GM06990 (cell line): Measurements from ENCODE around the gene VCAN.

Source experiments
- DNase-seq: peaks from one replicate; pipeline ENCODE4 v3.0.0-alpha.2; 2011; ENCODE audit not compliant: insufficient read length; ENCODE audit errors: extremely low read depth
- H3K27me3 ChIP-seq: replicated peaks from 2 replicates; pipeline ENCODE4 v1.6.0; 2011; ENCODE audit warnings: low read length; ENCODE audit not compliant: control insufficient read depth, insufficient read depth
- H3K36me3 ChIP-seq: 2 replicates; pipeline ENCODE4 v1.5.1; 2011; ENCODE audit warnings: low read length; ENCODE audit not compliant: control insufficient read depth, insufficient read depth
- H3K4me3 ChIP-seq: replicated peaks from 2 replicates; pipeline ENCODE4 v1.5.1; 2011; ENCODE audit warnings: low read depth, mild to moderate bottlenecking, control low read depth, low read length
- TF ChIP-seq, protein P1 (sequence below): IDR thresholded peaks from 2 replicates; pipeline ENCODE4 v1.5.1; 2011; ENCODE audit warnings: low read length, control low read depth, mild to moderate bottlenecking, inconsistent platforms; ENCODE audit not compliant: insufficient read depth, poor library complexity, severe bottlenecking

The VCAN gene

DNA sequence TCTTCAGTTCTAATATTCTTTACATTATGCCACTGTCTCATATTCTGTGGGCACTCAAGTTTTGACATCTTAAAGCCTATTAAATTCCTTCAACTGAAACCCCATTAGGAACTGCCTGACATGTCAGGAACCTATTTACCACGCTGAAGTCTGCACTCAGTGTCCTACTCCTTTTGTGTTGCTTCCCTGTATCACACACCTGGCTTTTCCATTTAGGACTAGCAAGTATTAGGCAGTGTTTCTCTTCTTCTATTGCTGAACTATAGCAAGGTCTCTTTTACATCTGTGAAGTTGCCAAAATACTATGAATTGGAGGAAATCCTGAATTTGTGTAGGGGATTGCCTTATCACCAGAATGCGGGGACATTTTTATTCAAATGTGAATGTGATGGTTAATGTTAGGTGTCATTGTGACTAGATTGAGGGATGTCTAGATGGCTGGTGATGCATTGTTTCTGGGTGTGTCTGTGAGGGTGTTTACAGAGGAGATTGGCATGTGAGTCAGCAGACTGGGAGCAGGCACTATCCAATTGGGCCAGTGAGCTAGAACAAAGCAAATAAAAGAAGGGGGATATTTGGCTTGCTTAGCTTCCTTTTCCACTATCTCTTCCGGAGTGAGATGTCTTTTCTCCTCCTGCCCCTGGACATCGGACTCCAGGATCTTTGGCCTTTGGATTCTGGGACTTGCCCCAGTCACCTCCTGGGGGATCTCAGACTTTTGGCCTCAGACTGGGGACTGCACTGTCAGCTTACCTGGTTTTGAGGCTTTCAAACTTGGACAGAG, 21.2 kb upstream of the VCAN start:
- Histone ChIP-seq H3K36me3 (no peaks in the 10 kb centered on the region), H3K27me3 (no peaks in the 10 kb centered on the region), H3K4me3 (no peak overlapping the region)
- DNase-seq: no peak
- TF ChIP-seq, protein P1, sequence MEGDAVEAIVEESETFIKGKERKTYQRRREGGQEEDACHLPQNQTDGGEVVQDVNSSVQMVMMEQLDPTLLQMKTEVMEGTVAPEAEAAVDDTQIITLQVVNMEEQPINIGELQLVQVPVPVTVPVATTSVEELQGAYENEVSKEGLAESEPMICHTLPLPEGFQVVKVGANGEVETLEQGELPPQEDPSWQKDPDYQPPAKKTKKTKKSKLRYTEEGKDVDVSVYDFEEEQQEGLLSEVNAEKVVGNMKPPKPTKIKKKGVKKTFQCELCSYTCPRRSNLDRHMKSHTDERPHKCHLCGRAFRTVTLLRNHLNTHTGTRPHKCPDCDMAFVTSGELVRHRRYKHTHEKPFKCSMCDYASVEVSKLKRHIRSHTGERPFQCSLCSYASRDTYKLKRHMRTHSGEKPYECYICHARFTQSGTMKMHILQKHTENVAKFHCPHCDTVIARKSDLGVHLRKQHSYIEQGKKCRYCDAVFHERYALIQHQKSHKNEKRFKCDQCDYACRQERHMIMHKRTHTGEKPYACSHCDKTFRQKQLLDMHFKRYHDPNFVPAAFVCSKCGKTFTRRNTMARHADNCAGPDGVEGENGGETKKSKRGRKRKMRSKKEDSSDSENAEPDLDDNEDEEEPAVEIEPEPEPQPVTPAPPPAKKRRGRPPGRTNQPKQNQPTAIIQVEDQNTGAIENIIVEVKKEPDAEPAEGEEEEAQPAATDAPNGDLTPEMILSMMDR: no peak

- Histone ChIP-seq H3K4me3 (no peak overlapping the region), H3K36me3 (no peaks in the 10 kb centered on the region), H3K27me3 (no peaks in the 10 kb centered on the region)
- TF ChIP-seq, protein P1: no peak
- no peak for DNase-seq
These were observed 20.6 kb upstream of the VCAN start for GRCh38 chr5:83450967-83451248.

GRCh38 chr5:83451955-83452354, 19.6 kb upstream of the VCAN start:
- TF ChIP-seq, protein P1: no peak
- no peaks in the 10 kb centered on the region for H3K36me3 ChIP-seq
- H3K4me3 ChIP-seq: no peak overlapping the region
- no peaks in the 10 kb centered on the region for H3K27me3 ChIP-seq
- no peak for DNase-seq

- no peak overlapping the region for H3K4me3 ChIP-seq
- H3K27me3 ChIP-seq: no peaks in the 10 kb centered on the region
- TF ChIP-seq, protein P1: no peak
- H3K36me3 ChIP-seq: no peaks in the 10 kb centered on the region
- DNase-seq: no peak
These were observed 17.6 kb upstream of the VCAN start for GRCh38 chr5:83453937-83454336.

DNA sequence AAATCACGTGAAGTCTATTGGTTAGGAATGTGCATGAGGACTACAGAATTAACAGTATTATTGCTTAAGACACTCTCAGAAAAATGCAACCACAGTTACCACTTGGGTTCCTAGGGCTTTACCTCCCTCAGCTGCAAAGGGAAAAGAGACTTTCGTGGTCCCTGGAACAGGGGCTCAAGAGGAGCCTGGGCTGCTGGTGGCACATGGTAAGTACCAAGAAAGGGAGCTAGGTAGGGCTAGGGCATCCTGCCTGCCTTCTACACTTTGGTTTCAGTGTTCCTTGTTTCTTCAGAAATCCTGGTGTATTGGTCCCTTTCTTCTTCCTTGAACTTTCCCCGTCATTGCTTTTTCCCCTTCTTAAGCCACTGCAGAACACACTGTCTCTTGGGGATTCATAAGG, 7.3 kb upstream of the VCAN start:
- TF ChIP-seq, protein P1: no peak
- no peak for DNase-seq
- Histone ChIP-seq H3K4me3 (no peak overlapping the region), H3K36me3 (no peaks in the 10 kb centered on the region), H3K27me3 (no peaks in the 10 kb centered on the region; the same call in 1 of the 2 replicates)
